ENCODE measurements around the gene ERH. TPM values are rescaled to one million over a fixed set of nuclear protein-coding genes. Genes with fewer than 3 reads are reported as not detected.

ERH gene
- total and polyA plus RNA-seq, 2 donors: 190 to 192 TPM

GRCh38 chr14:69331206-69331605, 66.9 kb downstream of the ERH start:
- 87% methylated on average over 4 of the region's 4 CpGs for WGBS

More at GRCh38 chr14:69331206-69331605, 66.9 kb downstream of the ERH start:
- Histone ChIP-seq H3K27ac (ENCODE audit: low read depth in 1 of 2, low read length in 1 of 2) (no peak overlapping the region), H3K4me1 (ENCODE audit: control insufficient read depth in 2 of 2, insufficient read depth in 2 of 2, low read length in 2 of 2) (peaks cover 0 to 8% of the 10 kb centered on the region in 2 donors), H3K27me3 (ENCODE audit: control insufficient read depth in 2 of 2, insufficient read depth in 1 of 2, low read length in 1 of 2) (peaks cover 0 to 5% of the 10 kb centered on the region in 2 donors), H3K9me3 (ENCODE audit: control insufficient read depth in 2 of 2, insufficient read depth in 1 of 2, low read length in 1 of 2) (no peaks in the 10 kb centered on the region), H3K36me3 (ENCODE audit: control insufficient read depth in 2 of 2, insufficient read depth in 2 of 2, low read length in 1 of 2) (no peaks in the 10 kb centered on the region), H3K4me3 (ENCODE audit: low read length in 2 of 2) (no peak overlapping the region)
- DNase-seq (ENCODE audit: low read depth in 6 of 9, low spot score in 9 of 9): no peak

Other genes starting within 250 kb of the ERH start
- 13.5 TPM for gene DCAF5, start 245.2 kb downstream of the ERH start, total RNA-seq
- 26.6 TPM for gene DCAF5, start 245.2 kb downstream of the ERH start, polyA plus RNA-seq
- 9.5 TPM for gene EXD2, start 206.8 kb downstream of the ERH start, total RNA-seq
- gene EXD2, start 206.8 kb downstream of the ERH start, polyA plus RNA-seq: 13.0 TPM
- gene GALNT16, start 138.1 kb downstream of the ERH start, total RNA-seq: 0.76 TPM
- gene GALNT16, start 138.1 kb downstream of the ERH start, polyA plus RNA-seq: 0.91 TPM
- gene SLC39A9, start 393 bp upstream of the ERH start, total RNA-seq: 45.0 TPM
- gene SLC39A9, start 393 bp upstream of the ERH start, polyA plus RNA-seq: 21.8 TPM
- gene PLEKHD1, start 86.4 kb upstream of the ERH start, total RNA-seq: 0.09 TPM
- gene PLEKHD1, start 86.4 kb upstream of the ERH start, polyA plus RNA-seq: 0.30 TPM
- 0.05 TPM for gene CCDC177, start 176.6 kb upstream of the ERH start, total RNA-seq
- 0.02 TPM for gene CCDC177, start 176.6 kb upstream of the ERH start, polyA plus RNA-seq
- gene SUSD6, start 213.3 kb upstream of the ERH start, total RNA-seq: 7.8 TPM
- 23.7 TPM for gene SUSD6, start 213.3 kb upstream of the ERH start, polyA plus RNA-seq